GM19238 (cell line): ENCODE results near the gene PRPF18.

Source experiments
- DNase-seq: peaks from one replicate; pipeline ENCODE4 v3.0.0; 2011; ENCODE audit warnings: low spot score; ENCODE audit not compliant: insufficient read length

Gene PRPF18

DNA sequence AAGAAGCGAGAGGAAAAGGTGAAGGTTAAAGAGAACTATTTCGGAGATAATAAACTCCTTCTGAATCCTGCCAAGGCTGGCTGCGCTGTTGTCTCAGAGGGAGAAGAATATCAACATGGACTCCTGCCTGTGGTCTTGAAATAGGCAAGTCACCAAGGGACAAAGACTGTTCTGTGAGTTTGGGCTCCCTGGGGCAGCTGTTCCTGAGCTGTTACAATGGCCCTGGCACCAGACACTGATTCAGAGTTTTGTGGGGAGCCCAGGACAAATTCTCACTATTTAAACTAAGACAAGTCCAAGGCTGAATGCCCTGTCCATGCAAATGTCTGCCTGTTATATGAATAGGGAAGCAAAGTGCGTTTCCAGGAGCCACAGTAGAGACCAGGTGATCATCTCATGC is 81.4 kb downstream of the PRPF18 start:
- no peak for DNase-seq

DNA sequence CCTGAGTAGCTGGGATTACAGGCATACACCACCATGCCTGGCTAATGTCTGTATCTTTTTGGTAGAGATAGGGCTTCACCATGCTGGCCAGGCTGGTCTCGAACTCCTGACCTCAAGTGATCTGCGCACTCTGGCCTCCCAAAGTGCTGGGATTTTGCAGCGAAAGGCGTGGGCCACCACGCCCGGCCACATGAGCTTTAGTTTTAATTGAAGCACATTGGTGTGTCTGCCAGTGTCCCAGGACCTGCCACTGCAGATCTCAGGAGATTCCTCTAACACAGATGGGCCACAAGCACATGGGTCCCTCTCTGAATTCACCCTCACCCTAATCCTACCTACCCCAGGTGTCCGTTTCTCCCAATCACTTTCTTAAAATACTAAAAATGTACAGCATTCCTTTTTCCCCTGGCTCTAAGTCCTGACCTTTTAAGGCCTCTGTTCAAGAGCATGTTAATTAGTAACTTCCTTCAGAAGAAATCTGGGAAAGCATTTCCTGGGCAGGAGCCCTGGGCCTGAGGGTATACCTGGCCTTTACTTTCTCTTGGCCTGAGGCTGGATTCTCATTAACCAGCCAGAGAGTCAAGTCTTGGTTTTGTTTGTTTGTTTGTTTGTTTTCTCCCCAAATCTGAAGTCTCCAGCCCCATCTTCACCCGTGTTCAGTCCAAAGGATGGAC is 82.6 kb downstream of the PRPF18 start:
- no peak for DNase-seq

DNA sequence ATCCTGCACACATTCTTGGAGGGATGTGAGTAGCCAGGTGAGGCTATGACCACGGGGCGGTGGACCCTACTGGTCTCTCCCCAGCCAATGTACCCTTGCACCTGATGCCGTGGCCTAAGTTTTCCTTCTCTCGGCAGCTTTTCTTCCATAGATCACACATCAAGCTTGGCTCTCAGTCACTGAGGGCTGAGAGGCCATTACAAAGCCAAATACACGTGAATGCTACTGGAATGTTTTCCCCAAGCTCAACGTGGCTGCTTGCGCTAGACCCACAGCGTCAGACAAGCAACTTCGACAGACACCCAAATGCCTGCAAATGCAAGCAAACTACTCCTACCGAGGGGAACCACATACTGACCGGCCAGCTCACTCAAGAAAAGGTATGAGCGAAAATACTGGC is 83.1 kb downstream of the PRPF18 start:
- no peak for DNase-seq

DNA sequence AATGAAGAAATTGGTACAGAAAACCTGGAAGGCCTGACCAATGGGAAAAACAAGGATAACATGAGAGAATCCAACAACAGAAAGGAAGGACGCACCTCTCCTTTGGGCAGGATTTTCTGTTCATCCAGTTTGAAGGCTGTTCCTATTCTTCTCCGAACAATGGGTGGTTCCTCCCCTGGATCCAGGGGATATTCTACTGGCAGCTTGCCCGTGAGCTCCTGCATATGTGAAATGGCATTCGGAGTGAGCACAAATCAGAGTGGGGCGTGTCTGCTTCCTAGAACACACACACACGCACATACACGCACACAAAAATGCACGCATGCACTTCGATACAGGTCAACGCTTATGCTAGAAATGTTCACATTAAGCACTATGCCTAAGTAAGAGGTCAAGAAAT is 83.5 kb downstream of the PRPF18 start:
- DNase-seq: no peak

DNA sequence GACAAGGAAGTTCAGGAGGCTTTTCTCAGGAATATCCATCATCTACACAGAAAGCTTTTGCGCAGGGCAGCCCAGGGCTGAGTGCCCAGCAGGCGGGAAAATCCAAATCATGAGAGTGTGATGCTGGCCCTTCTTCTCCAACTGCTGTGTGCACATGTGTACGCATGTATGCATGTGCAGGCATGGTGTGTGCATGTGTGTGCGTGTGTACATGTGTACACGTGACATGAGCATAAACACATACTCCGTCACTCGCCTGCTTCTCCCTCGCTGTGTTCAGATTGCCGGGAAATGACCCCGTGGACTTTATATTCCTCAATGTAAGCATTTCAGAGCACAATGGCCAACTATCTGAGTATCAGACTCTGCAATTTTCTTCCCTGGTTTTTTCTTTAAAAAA is 85.1 kb downstream of the PRPF18 start:
- DNase-seq: no peak

DNA sequence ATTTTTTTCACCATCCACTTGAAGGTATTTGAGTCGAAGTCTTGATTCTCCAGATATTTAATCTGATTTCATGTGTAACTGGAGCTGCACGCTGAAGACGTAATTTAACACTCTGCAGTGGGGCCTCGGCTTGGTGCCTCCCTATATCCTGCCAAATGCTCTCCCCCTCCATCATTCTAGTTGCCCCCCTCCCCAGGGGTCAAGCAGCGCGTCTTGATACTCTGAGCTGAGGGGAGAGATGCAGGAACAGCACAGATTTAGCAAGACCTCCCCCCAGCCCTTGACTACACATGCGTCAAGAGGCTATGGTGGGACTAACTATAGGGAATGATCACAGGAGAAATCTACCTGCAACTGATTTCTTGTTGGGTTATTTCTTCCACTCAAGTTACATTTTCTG is 85.8 kb downstream of the PRPF18 start:
- no peak for DNase-seq

DNA sequence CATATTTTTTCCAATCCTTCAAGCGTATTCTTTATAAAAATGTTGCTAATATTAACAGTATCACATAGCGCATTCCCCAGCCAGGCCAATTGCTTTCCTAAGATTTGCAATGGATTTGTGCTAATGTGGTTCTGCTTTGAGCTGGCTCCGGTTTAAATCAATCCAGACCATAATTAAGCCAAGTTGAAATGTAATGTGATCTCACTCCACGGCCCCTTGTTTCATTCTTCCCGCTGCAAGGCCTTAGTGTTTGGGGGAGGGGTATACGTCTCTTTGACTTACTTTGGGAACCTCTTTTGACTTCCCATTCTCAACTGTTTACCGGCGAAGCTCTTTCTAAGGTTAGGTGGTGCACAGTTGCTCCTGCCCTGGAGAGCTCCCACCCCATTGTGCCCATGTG is 86.4 kb downstream of the PRPF18 start:
- DNase-seq: no peak

DNA sequence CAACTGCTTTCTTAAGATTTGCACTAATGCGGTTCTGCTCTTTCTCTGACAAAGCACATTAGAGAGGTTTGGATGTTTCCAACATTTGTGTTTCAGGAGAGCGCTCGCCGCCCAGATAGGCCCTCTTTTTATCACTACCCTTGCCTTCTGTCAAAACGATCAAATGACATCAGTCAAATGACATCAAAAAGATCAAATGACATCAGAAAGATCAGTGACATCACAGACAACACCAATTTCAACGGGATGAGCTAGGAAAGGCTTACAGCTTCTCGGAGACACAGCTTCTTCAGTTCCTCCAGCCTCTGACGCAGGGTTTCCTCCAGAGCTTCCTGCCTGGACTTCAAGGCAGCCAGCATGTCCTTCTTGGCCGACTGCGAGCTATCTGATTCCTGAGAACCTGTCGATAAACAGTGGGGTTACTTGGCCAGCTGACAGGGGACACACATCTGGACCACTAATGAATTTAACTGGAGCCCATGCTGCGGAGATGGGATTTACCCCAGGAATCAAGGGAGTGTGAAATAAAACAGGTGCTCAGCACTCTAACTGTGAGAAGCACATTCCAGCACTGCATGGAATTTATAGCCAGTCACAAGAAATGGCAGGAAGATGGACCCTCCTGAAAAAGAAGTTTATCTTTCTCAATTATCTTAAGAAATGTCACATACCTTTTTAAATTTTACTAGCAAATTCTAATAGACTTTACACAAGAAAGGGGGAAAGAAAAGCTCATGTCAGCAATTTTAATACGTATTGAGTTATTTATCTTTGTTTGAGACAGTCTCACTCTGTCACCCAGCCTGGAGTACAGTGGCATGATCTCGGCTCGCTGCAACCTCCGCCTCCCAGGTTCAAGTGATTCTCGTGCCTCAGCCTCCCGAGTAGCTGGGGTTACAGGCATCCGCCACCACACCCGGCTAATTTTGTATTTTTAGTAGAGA is 88.2 kb downstream of the PRPF18 start:
- DNase-seq: no peak

DNA sequence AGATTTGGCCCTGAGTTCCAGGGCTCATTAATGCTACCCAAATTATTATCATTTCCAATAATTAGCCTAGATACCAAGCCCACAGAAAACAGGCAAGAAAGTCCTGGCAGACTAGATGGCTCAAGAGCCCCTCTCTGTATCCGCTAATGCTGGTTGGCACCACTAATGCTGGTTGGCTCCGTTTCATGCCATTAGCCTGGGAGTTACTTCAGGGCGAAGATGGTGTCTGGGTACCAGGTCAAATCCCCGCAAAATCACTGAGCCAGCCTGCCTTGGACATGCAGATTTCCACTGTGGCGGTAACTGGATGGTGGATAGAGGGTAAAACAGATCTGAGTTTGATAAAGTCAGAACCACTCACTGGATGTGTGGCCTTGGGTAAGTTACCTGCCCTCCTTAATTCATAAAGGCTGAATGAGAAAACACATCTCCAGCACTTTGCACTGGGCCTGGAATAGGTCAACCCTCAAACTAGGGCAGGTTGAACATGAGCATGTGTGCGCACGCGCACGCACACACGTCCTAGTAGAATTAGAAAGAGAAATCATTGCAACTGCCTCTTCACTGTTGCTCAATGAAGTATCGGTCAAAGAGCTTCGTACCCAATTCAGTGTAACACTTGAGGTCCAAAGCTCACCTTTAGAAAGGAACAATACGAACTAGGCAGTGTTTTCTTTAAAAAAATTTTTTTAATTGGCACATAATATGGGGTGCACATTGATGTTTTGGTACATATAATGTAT is 91.5 kb downstream of the PRPF18 start:
- no peak for DNase-seq
